Measurements from ENCODE around the gene RBM44.

- TF ChIP-seq CTCF (IDR thresholded peaks at IDR 0.05) (no peak), POLR2AphosphoS5 (IDR thresholded peaks at IDR 0.05) (no peak), POLR2A (IDR thresholded peaks at IDR 0.05) (no peak), EP300 (IDR thresholded peaks at IDR 0.05) (no peak)
Observed at GRCh38 chr2:237873897-237874551, 75.4 kb downstream of the RBM44 start.
